Transverse colon (tissue), 4 donors: ENCODE results near the gene CCL1. TPM values are rescaled to one million over a fixed set of nuclear protein-coding genes. Genes with fewer than 3 reads are reported as not detected.

Source experiments
- DNase-seq: peaks from one replicate; pipeline ENCODE4 v3.0.0-alpha.2; 2019
- H3K27ac ChIP-seq, 4 donors: fragments of 200-600 bp; sonication (generic); 2 replicates each; pipeline ENCODE4 v1.5.1; 2016 to 2018; ENCODE audit warnings: inconsistent platforms in 4 of 4
- H3K27me3 ChIP-seq: fragments of 200-600 bp; sonication (generic); 2 replicates; pipeline ENCODE4 v1.5.1; 2017; ENCODE audit warnings: inconsistent platforms
- H3K36me3 ChIP-seq, 4 donors: fragments of 200-600 bp; sonication (generic); 2 replicates each; pipeline ENCODE4 v1.5.1; 2017 to 2019; ENCODE audit warnings: inconsistent platforms in 4 of 4
- H3K4me1 ChIP-seq, 4 donors: fragments of 200-600 bp; sonication (generic); 2 replicates each; pipeline ENCODE4 v1.5.1; 2017 to 2020; ENCODE audit warnings: inconsistent platforms in 4 of 4
- H3K4me3 ChIP-seq, 4 donors: fragments of 200-600 bp; sonication (generic); 1 replicate in 1 of 4; 2 replicates in 3 of 4; pipeline versions ENCODE4 v1.5.1 to v1.6.1; 2017 to 2019; ENCODE audit warnings: inconsistent platforms in 4 of 4
- H3K9me3 ChIP-seq, 2 donors: fragments of 200-600 bp; sonication (generic); 2 replicates each; pipeline ENCODE4 v1.5.1; 2017 to 2019; ENCODE audit warnings: inconsistent platforms in 2 of 2
- EP300 ChIP-seq: sonication (generic); formaldehyde crosslinking; IDR thresholded peaks from one replicate; pipeline ENCODE4 v1.6.1; 2017; ENCODE audit warnings: antibody characterized with exemption, low read depth
- POLR2A ChIP-seq: fragments of 450-650 bp; IDR thresholded peaks from one replicate; pipeline ENCODE4 v1.6.1; 2016; ENCODE audit warnings: antibody characterized with exemption, mild to moderate bottlenecking, moderate library complexity
- POLR2AphosphoS5 ChIP-seq, 3 donors: sonication (generic); formaldehyde crosslinking; IDR thresholded peaks; one replicate each; pipeline ENCODE4 v1.6.1; 2016; ENCODE audit warnings: antibody characterized with exemption in 3 of 3
- WGBS, 2 donors: methylation state at CpG; one replicate each; pipeline ENCODE4 v1.1.5; 2018; ENCODE audit warnings: low coverage in 1 of 2; 5-methylcytosine and 5-hydroxymethylcytosine counted together
- in situ Hi-C, 4 donors: fragments of 200-750 bp; cut with MboI; loops; one replicate each; pipeline versions ENCODE4 v1.15.0 to v1.15.1; 2017; ENCODE audit warnings: low sequenced_read_pairs in 3 of 4, low pct_ligation_motif_present in 1 of 4, low pct_unique_long_range_greater_than_20kb in 1 of 4
- intact Hi-C: fragments of 100-400 bp; cut with DNase I; formaldehyde crosslinking; loops from one replicate; pipeline ENCODE4 v1.15.1; 2023; ENCODE audit warnings: low total_unique reads
- total RNA-seq, 4 donors: library from RNA; depleted of rRNA; stranded (reverse); fragments of >200 nt; gene quantifications; one replicate each; pipeline ENCODE4 v1.1.0, GENCODE V29; 2016
- TF ChIP-seq, protein P1 (sequence below), 5 experiments: fragments of 200-600 bp in 3 of 5; fragments of 450-650 bp in 2 of 5; sonication (generic) in 3 of 5; IDR thresholded peaks; 1 replicate in 2 of 5; 2 replicates in 3 of 5; pipeline ENCODE4 v1.5.1; 2016 to 2017; ENCODE audit warnings: antibody characterized with exemption in 5 of 5, inconsistent platforms in 3 of 5, mild to moderate bottlenecking in 2 of 5, moderate library complexity in 1 of 5

Gene CCL1
- total RNA-seq, 4 donors from 2014 or later: not detected

DNA sequence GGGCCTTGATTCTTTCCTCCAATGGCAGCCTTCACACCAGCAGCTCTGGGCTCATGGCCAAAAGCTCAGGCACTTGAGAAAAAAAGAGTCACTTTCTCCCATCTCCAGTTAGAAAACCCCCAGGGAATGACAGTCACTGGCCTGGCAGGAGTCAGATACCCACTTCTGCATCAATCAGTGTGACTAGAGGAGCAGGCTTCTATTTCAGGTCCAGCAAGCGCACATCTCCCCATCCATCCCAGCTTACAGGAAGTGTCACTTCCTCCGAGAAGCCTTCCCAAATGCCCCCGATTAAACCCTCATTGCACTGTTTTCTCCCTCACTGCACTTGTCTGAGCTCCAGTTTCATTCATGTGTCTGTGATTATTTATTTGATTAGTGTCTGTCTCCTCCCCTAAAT, 30.4 kb upstream of the CCL1 start:
- DNase-seq: no peak
- Histone ChIP-seq H3K9me3 (no peaks in the 10 kb centered on the region), H3K27ac (no peak overlapping the region), H3K4me1 (no peaks in the 10 kb centered on the region), H3K27me3 (no peaks in the 10 kb centered on the region), H3K36me3 (no peaks in the 10 kb centered on the region), H3K4me3 (no peak overlapping the region)
- in situ Hi-C loops: no loop called here
- intact Hi-C loops: no loop called here
- TF ChIP-seq EP300 (no peak), POLR2A (no peak), POLR2AphosphoS5 (IDR thresholded peaks at IDR 0.05) (no peak)
- TF ChIP-seq, protein P1, sequence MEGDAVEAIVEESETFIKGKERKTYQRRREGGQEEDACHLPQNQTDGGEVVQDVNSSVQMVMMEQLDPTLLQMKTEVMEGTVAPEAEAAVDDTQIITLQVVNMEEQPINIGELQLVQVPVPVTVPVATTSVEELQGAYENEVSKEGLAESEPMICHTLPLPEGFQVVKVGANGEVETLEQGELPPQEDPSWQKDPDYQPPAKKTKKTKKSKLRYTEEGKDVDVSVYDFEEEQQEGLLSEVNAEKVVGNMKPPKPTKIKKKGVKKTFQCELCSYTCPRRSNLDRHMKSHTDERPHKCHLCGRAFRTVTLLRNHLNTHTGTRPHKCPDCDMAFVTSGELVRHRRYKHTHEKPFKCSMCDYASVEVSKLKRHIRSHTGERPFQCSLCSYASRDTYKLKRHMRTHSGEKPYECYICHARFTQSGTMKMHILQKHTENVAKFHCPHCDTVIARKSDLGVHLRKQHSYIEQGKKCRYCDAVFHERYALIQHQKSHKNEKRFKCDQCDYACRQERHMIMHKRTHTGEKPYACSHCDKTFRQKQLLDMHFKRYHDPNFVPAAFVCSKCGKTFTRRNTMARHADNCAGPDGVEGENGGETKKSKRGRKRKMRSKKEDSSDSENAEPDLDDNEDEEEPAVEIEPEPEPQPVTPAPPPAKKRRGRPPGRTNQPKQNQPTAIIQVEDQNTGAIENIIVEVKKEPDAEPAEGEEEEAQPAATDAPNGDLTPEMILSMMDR (IDR thresholded peaks at IDR 0.05): no peak
- 83% methylated on average over 3 of the region's 3 CpGs; no CpG with 5 or more reads in 1 of the 2 donors for WGBS, 2 donors

DNA sequence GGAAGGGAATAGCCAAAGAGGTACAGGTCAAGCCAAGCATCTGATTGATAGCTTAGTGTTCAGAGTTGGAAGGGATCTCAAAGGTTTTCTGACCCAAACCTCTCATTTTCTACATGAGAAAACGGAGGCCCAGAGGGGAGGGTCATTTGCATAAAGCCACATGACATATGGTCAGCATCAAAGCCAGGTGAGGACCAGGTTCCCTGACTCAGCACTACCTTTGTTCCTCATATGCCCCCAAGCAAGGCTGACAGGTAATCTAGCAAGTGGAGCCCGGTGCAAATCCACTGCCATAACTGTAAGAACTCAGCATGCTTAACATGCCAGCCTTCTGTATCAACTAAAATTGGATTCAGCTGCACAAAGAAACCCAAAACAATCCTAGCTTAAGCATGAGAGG, 28.2 kb upstream of the CCL1 start:
- H3K36me3 ChIP-seq: no peaks in the 10 kb centered on the region
- H3K27ac ChIP-seq: no peak overlapping the region
- no peaks in the 10 kb centered on the region for H3K9me3 ChIP-seq
- 20 to 58% methylated on average over 1 to 2 of the region's 2 CpGs for WGBS, 2 donors
- no peaks in the 10 kb centered on the region for H3K4me1 ChIP-seq
- intact Hi-C loops (no loop called here), in situ Hi-C loops (no loop called here)
- H3K4me3 ChIP-seq: no peak overlapping the region
- no peaks in the 10 kb centered on the region for H3K27me3 ChIP-seq
- TF ChIP-seq POLR2AphosphoS5 (IDR thresholded peaks at IDR 0.05): no peak
- no peak for TF ChIP-seq EP300
- TF ChIP-seq POLR2A: no peak
- TF ChIP-seq, protein P1 (IDR thresholded peaks at IDR 0.05): no peak
- no peak for DNase-seq

DNA sequence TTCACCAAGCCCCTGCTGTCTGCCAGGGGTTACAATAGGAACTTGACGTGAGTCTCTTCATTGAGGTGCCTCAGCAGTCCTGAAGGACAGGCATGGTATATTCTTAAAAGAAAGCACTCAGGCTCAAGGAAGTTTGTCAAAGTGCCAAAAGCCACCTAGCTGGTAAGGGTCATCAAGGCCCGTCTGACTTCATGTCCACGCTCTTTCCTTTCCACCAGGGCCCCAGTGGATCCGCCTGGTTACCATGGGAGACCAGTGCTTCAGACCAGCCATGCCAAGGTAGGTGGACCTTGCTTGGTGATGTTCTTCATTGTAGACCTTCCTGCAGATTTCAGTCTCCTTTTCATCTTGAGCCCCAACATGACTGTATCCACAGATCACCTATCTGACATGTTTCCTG, 27.6 kb upstream of the CCL1 start:
- WGBS, 2 donors: 80 to 82% methylated on average over 1 to 4 of the region's 4 CpGs
- Histone ChIP-seq H3K36me3 (no peaks in the 10 kb centered on the region), H3K9me3 (no peaks in the 10 kb centered on the region), H3K27me3 (no peaks in the 10 kb centered on the region), H3K27ac (no peak overlapping the region), H3K4me1 (no peaks in the 10 kb centered on the region), H3K4me3 (no peak overlapping the region)
- no peak for TF ChIP-seq POLR2AphosphoS5 (IDR thresholded peaks at IDR 0.05)
- no peak for TF ChIP-seq EP300
- no peak for TF ChIP-seq POLR2A
- intact Hi-C loops: no loop called here
- in situ Hi-C loops: no loop called here
- DNase-seq: no peak

DNA sequence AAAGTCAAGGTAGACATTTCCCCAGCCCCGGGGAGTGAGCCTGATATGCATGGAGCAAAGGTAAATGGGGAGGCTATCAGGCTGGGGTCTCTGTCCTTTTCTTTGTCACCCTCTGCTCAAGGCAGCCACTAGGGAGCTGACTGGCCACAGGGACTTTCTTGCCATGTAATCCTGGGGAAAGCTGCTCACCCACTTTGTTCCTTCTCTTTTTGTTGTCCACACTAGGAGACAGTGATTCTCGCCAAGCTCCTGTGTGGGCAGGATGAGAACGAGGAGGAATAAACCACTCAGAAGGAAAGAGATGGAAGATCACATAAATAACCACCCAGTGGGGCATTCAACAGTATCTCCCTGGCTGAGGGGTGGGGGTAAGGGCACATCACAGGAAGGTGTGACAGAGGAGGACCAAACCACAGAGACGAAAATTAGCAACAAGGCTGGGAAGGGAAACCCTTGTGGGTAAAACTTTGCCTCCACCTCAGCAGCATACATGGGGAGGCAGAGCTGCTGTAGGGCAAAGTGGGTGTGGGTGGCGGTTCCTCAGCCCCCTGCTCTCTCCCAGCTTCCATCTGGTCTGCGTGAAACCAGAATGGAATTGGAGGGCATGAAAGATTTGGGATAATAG, 26.2 kb upstream of the CCL1 start:
- no peak for TF ChIP-seq POLR2A
- TF ChIP-seq POLR2AphosphoS5 (IDR thresholded peaks at IDR 0.05): no peak
- no peak for TF ChIP-seq EP300
- TF ChIP-seq, protein P1 (IDR thresholded peaks at IDR 0.05): no peak
- no peaks in the 10 kb centered on the region for H3K27me3 ChIP-seq
- WGBS, 2 donors: 65% methylated on average over 6 of the region's 6 CpGs; no CpG with 5 or more reads in 1 of the 2 donors
- H3K4me1 ChIP-seq: no peaks in the 10 kb centered on the region
- H3K27ac ChIP-seq: no peak overlapping the region
- no peak overlapping the region for H3K4me3 ChIP-seq
- no peaks in the 10 kb centered on the region for H3K36me3 ChIP-seq
- in situ Hi-C loops: no loop called here
- DNase-seq: peak; percentile 19
- intact Hi-C loops: no loop called here
- H3K9me3 ChIP-seq: no peaks in the 10 kb centered on the region

DNA sequence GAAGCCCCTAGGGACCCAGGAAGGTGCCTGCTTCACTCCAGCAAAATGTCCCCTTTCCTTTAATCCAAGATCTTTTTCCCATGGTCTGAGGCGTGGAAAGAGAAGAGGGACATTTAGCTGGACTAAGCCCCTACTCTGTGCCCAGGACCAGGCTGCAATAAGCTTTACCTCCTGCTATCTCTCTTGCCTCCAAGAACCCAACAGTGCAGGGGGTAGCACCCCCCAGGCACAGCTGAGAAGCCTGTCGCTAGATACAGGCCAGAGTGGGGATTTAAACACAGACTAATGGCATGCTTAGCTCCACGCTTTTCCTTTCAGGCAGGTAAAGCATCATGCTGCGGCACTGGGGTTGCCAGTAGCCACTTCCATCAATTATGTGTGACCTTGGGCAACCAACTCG, 24.5 kb upstream of the CCL1 start:
- no peak overlapping the region for H3K4me3 ChIP-seq
- no peaks in the 10 kb centered on the region for H3K27me3 ChIP-seq
- DNase-seq: no peak
- no peak for TF ChIP-seq POLR2AphosphoS5 (IDR thresholded peaks at IDR 0.05)
- no peak for TF ChIP-seq POLR2A
- TF ChIP-seq EP300: no peak
- H3K36me3 ChIP-seq: no peaks in the 10 kb centered on the region
- peak overlapping the region in 1 of 4 donors; percentile 36 for H3K27ac ChIP-seq
- in situ Hi-C loops (no loop called here), intact Hi-C loops (no loop called here)
- WGBS, 2 donors: 0 to 57% methylated on average over 1 to 5 of the region's 5 CpGs
- no peaks in the 10 kb centered on the region for H3K9me3 ChIP-seq
- H3K4me1 ChIP-seq: no peaks in the 10 kb centered on the region
